SK-N-SH treated with all-trans-retinoic acid at 6 μM for 48 hours (cell line): ENCODE data around the gene MYPN.
A peak's percentile ranks its signal among the peaks of the same experiment; 100 is the strongest.

Experiments
- ATAC-seq: fragments of 200-7000 bp; cut with Tn5 transposase; 3 replicates; pipeline ENCODE4 v1.9.1; 2020; ENCODE audit warnings: mild to moderate bottlenecking, moderate library complexity
- ARNTL ChIP-seq: fragments of 450-650 bp; formaldehyde crosslinking; IDR thresholded peaks from 2 replicates; pipeline ENCODE4 v1.5.0; 2020; ENCODE audit warnings: low read depth, mild to moderate bottlenecking, moderate library complexity, borderline replicate concordance
- CSDC2 ChIP-seq: fragments of 250-450 bp; sonication (Bioruptor Pico); IDR thresholded peaks from 2 replicates; pipeline ENCODE4 v1.5.0; 2020; ENCODE audit warnings: mild to moderate bottlenecking, moderate library complexity
- ESRRG ChIP-seq: fragments of 250-450 bp; sonication (Bioruptor Pico); IDR thresholded peaks from 2 replicates; pipeline ENCODE4 v1.6.1; 2021; ENCODE audit warnings: mild to moderate bottlenecking
- GLIS3 ChIP-seq: fragments of 250-450 bp; sonication (Bioruptor Pico); IDR thresholded peaks from 2 replicates; pipeline ENCODE4 v1.5.0; 2020; ENCODE audit warnings: mild to moderate bottlenecking, moderate library complexity
- ISL1 ChIP-seq: fragments of 250-450 bp; sonication (Bioruptor Pico); IDR thresholded peaks from 2 replicates; pipeline ENCODE4 v2.1.2; 2022; ENCODE audit warnings: mild to moderate bottlenecking, moderate library complexity
- OSR1 ChIP-seq: fragments of 250-450 bp; sonication (Bioruptor Pico); IDR thresholded peaks from 2 replicates; pipeline ENCODE4 v1.8.0; 2022; ENCODE audit warnings: moderate library complexity, mild to moderate bottlenecking, inconsistent platforms
- PPARA ChIP-seq: fragments of 250-450 bp; sonication (Bioruptor Pico); IDR thresholded peaks from 2 replicates; pipeline ENCODE4 v1.5.0; 2020; ENCODE audit warnings: mild to moderate bottlenecking, borderline replicate concordance
- RARB ChIP-seq: fragments of 250-450 bp; sonication (Bioruptor Pico); IDR thresholded peaks from 2 replicates; pipeline ENCODE4 v1.8.0; 2021; ENCODE audit warnings: mild to moderate bottlenecking, moderate library complexity
- SNAI2 ChIP-seq: fragments of 250-450 bp; sonication (Bioruptor Pico); IDR thresholded peaks from 2 replicates; pipeline ENCODE4 v1.5.0; 2020; ENCODE audit warnings: mild to moderate bottlenecking, moderate library complexity
- TCF4 ChIP-seq: fragments of 250-450 bp; sonication (Bioruptor Pico); IDR thresholded peaks from 2 replicates; pipeline ENCODE4 v1.8.0; 2021; ENCODE audit warnings: mild to moderate bottlenecking, moderate library complexity, borderline replicate concordance
- TOX ChIP-seq: fragments of 250-450 bp; sonication (Bioruptor Pico); IDR thresholded peaks from 2 replicates; pipeline ENCODE4 v1.8.0; 2021; ENCODE audit warnings: mild to moderate bottlenecking, moderate library complexity, borderline replicate concordance
- ZFP3 ChIP-seq: fragments of 250-450 bp; sonication (Bioruptor Pico); IDR thresholded peaks from 2 replicates; pipeline ENCODE4 v1.5.0; 2020; ENCODE audit warnings: mild to moderate bottlenecking, moderate library complexity
- ZNF565 ChIP-seq: fragments of 450-650 bp; formaldehyde crosslinking; conservative IDR thresholded peaks from 2 replicates; pipeline ENCODE4 v1.5.0; 2020; ENCODE audit warnings: low read depth, mild to moderate bottlenecking, moderate library complexity
- ZNF70 ChIP-seq: fragments of 450-650 bp; formaldehyde crosslinking; IDR thresholded peaks from 2 replicates; pipeline ENCODE4 v1.5.0; 2020; ENCODE audit warnings: mild to moderate bottlenecking, moderate library complexity
- ZNF8 ChIP-seq: fragments of 450-650 bp; formaldehyde crosslinking; IDR thresholded peaks from 2 replicates; pipeline ENCODE4 v1.5.0; 2020; ENCODE audit warnings: mild to moderate bottlenecking, moderate library complexity
- TF ChIP-seq, protein P1 (sequence below): fragments of 250-450 bp; sonication (Bioruptor Pico); IDR thresholded peaks from 2 replicates; pipeline ENCODE4 v1.8.0; 2021; ENCODE audit warnings: low read depth, mild to moderate bottlenecking, moderate library complexity, borderline replicate concordance
- TF ChIP-seq, protein P2 (sequence below): fragments of 250-450 bp; sonication (Bioruptor Pico); IDR thresholded peaks from 2 replicates; pipeline ENCODE4 v1.5.1; 2020; ENCODE audit warnings: low read depth, mild to moderate bottlenecking, moderate library complexity
- TF ChIP-seq, protein P3 (sequence below): fragments of 250-450 bp; sonication (Bioruptor Pico); IDR thresholded peaks from 2 replicates; pipeline ENCODE4 v1.5.1; 2021; ENCODE audit warnings: mild to moderate bottlenecking, moderate library complexity

Gene MYPN

DNA sequence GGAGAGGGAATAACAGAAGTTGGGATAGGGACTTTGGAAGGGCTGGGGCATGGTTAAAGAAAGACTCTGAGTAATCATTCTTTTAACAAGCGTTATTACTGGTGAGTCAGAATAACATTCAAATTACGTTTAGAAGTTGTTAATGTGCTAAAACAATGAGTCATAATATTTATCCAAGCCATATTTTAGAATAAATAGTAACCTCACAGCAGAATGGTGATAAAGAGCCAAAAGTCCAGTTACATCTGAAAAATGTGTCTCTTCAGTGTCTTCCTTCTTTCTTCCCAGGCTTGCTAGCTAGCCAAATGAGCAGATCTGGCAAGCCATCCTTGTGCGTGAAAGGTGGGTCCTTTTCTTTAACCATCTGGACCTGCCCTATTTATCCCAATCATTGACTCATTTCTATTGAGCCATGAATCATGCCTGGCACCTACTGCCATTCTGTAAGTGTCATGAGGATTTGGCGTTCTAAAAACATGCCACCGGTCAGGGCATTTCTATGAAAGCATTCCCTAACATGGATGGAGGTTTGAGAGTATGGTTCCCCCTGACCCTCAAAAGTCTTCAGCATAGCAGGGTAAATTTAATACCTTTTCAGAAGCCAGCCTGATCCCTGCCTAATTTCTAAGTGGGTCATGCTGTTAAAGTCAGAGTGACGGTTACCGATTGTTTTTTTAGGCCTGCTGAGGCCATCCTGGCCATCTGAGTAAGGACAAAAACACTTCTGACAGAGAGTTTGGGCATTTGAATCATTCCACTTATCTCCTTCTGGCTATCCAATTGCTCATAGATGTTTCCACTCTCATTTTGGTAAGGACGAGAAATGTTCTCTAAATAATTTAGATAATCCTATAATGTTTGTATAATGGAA lies 26.9 kb downstream of the MYPN start:
- peak; percentile 70 for ATAC-seq
- TF ChIP-seq ISL1, result peak; percentile 55
- TF ChIP-seq, protein P1, sequence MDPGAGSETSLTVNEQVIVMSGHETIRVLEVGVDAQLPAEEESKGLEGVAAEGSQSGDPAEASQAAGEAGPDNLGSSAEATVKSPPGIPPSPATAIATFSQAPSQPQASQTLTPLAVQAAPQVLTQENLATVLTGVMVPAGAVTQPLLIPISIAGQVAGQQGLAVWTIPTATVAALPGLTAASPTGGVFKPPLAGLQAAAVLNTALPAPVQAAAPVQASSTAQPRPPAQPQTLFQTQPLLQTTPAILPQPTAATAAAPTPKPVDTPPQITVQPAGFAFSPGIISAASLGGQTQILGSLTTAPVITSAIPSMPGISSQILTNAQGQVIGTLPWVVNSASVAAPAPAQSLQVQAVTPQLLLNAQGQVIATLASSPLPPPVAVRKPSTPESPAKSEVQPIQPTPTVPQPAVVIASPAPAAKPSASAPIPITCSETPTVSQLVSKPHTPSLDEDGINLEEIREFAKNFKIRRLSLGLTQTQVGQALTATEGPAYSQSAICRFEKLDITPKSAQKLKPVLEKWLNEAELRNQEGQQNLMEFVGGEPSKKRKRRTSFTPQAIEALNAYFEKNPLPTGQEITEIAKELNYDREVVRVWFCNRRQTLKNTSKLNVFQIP, result 0 out of 2 replicates have a peak, but pooled peaks have one; percentile 6
- TF ChIP-seq ARNTL (CRISPR knock-in tag), result no peak
- TF ChIP-seq CSDC2, result 0 out of 2 replicates have a peak, but pooled peaks have one; percentile 51

DNA sequence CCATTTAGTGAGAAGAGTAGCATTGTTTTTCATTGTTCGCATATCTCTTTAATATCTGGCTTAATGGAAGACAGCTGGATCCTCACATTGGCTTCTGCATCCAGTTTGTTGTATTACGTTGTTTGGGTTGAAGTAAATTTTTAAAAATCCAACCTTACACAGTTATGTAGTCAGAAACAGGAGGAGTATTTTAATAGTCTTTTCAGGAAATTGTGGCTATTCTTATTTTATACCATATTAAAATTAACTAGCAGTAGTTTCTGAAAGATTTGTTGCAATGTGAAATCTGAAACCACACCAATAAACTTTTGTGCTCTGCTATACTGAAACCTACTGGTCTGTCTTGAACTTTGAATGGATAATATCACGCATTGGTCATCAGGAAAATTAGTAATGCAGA lies 27.9 kb downstream of the MYPN start:
- peak; percentile 51 for ATAC-seq
- TF ChIP-seq ISL1, result no peak
- no peak for TF ChIP-seq ESRRG (CRISPR knock-in tag)
- no peak for TF ChIP-seq ZNF70 (CRISPR knock-in tag)
- TF ChIP-seq TCF4 (CRISPR knock-in tag), result no peak

DNA sequence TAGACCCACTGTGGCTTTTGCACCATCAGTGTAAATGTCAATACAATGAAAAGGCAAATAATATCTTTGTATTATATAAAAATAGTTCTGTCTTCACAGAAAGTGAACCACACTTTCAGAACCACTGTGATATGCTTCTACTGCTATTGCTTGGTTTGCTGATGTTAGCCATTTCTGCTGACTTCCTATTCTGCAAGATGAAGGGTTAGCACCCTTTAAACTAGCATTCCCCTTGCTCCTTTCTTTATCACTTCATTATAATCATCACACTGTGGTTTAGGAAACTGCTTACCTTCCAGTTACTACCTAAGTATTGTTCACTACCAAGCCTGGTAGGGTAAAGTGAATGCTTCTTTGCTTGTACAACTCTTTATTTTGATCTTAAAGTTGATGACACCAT lies 29.2 kb downstream of the MYPN start:
- no peak for ATAC-seq
- TF ChIP-seq ZNF565 (no peak), ARNTL (CRISPR knock-in tag) (no peak), ESRRG (CRISPR knock-in tag) (no peak), TOX (no peak), ZFP3 (no peak), PPARA (no peak), ZNF70 (CRISPR knock-in tag) (no peak), GLIS3 (CRISPR knock-in tag) (no peak), TCF4 (CRISPR knock-in tag) (no peak)
- TF ChIP-seq, protein P2, sequence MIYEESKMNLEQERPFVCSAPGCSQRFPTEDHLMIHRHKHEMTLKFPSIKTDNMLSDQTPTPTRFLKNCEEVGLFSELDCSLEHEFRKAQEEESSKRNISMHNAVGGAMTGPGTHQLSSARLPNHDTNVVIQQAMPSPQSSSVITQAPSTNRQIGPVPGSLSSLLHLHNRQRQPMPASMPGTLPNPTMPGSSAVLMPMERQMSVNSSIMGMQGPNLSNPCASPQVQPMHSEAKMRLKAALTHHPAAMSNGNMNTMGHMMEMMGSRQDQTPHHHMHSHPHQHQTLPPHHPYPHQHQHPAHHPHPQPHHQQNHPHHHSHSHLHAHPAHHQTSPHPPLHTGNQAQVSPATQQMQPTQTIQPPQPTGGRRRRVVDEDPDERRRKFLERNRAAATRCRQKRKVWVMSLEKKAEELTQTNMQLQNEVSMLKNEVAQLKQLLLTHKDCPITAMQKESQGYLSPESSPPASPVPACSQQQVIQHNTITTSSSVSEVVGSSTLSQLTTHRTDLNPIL, result no peak
- TF ChIP-seq, protein P3, sequence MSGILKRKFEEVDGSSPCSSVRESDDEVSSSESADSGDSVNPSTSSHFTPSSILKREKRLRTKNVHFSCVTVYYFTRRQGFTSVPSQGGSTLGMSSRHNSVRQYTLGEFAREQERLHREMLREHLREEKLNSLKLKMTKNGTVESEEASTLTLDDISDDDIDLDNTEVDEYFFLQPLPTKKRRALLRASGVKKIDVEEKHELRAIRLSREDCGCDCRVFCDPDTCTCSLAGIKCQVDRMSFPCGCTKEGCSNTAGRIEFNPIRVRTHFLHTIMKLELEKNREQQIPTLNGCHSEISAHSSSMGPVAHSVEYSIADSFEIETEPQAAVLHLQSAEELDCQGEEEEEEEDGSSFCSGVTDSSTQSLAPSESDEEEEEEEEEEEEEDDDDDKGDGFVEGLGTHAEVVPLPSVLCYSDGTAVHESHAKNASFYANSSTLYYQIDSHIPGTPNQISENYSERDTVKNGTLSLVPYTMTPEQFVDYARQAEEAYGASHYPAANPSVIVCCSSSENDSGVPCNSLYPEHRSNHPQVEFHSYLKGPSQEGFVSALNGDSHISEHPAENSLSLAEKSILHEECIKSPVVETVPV (CRISPR knock-in tag), result no peak

DNA sequence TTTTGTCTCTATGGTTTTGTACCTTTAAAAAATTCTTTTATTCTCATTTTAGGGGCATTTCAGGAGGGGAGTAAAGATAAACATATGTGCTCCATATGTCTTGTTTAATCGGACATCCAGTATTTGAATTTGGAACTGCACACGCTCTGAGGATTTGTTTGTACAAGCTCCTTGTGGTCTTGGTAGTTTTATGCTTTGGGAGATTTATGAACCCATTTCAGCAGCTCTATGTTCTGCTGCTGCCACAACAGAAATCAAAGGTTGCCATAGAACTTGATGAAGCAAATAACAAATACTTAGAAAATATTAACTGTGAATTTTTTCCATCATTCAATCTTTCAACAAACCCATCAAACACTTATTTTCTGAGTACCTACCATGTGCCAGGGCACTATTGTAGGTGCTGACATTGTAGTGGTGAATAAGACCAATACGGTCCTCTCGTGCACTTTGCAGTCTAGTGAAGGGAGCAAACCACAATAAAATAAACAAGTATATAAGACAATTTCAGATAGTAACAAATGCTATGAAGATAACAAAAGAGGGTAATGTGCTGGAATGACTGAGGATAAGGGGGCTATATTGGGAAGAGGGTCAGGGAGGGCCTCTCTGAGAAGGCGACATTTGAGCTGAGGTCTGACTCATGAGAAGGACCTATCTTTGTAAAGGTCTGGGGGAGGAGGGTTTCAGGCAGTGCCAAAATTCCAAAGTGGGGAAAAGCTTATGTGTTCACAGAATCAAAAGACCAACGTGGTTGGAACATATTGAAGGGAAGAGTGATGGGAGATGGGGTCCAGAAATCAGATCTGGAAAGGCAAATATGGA lies 30.4 kb downstream of the MYPN start:
- TF ChIP-seq OSR1 (CRISPR knock-in tag) (no peak), ZNF70 (CRISPR knock-in tag) (no peak), SNAI2 (no peak), ESRRG (CRISPR knock-in tag) (no peak), ZNF565 (no peak), TCF4 (CRISPR knock-in tag) (no peak), GLIS3 (CRISPR knock-in tag) (no peak), RARB (CRISPR knock-in tag) (no peak), CSDC2 (no peak), ARNTL (CRISPR knock-in tag) (no peak), TOX (no peak), PPARA (no peak), ZNF8 (CRISPR knock-in tag) (no peak), ISL1 (no peak)
- TF ChIP-seq, protein P2, result no peak
- TF ChIP-seq, protein P1, result no peak
- TF ChIP-seq, protein P3 (CRISPR knock-in tag), result no peak
- no peak for ATAC-seq
